ENCODE measurements around the gene SLC6A9. TPM values are rescaled to one million over a fixed set of nuclear protein-coding genes. Genes with fewer than 3 reads are reported as not detected.

Gene SLC6A9
- total RNA-seq, 1 experiment from 2014 or later = 30.1 TPM

GRCh38 chr1:44035726-44036408 lies 4.6 kb upstream of the SLC6A9 start:
- no peaks in the 10 kb centered on the region for H4K20me1 ChIP-seq (ENCODE audit: control insufficient read depth, insufficient read depth, insufficient read length)

More at GRCh38 chr1:44035726-44036408, 4.6 kb upstream of the SLC6A9 start:
- H2BK12ac ChIP-seq (ENCODE audit: insufficient read length, low read depth, low read length) = no peak overlapping the region
- H3K9me3 ChIP-seq (ENCODE audit: control insufficient read depth, low read depth, low read length) = no peaks in the 10 kb centered on the region
- WGBS (ENCODE audit: extremely low coverage, insufficient read length, low lambda C conversion rate) = no CpG with 5 or more reads among the region's 8 CpGs
- no peak overlapping the region for H2BK20ac ChIP-seq (ENCODE audit: low read depth, low read length, poor library complexity, severe bottlenecking)
- H2AFZ ChIP-seq (ENCODE audit: low read length) = no peak overlapping the region
- H3K18ac ChIP-seq (ENCODE audit: insufficient read length, low read depth, low read length) = no peak overlapping the region
- no peak overlapping the region for H3K27ac ChIP-seq (ENCODE audit: insufficient read length, low read depth, low read length)
- DNase-seq = peak; percentile 39
- no peak overlapping the region for H3T11ph ChIP-seq (ENCODE audit: low read length)
- H3K9ac ChIP-seq (ENCODE audit: extremely low read depth, insufficient read length, low read length) = no peak overlapping the region
- no peak overlapping the region for H3K4me3 Mint-ChIP-seq
- H3K27ac Mint-ChIP-seq = peak overlapping the region in 1 of 3 experiments; percentile 24; a peak in 1 of 7 replicates
- H3K56ac ChIP-seq (ENCODE audit: insufficient read length, low read depth, low read length) = no peak overlapping the region
- H3K4me2 ChIP-seq (ENCODE audit: insufficient read depth, insufficient read length, low read length) = no peak overlapping the region
- no peak overlapping the region for H2BK5ac ChIP-seq (ENCODE audit: insufficient read length, low read length)
- H4K5ac ChIP-seq (ENCODE audit: insufficient read length, low read depth, low read length) = no peak overlapping the region
- no peak overlapping the region for H3K23ac ChIP-seq (ENCODE audit: insufficient read length, low read depth, low read length)
- H2AK5ac ChIP-seq (ENCODE audit: insufficient read length, low read length) = no peak overlapping the region
- H3K14ac ChIP-seq (ENCODE audit: insufficient read depth, low read length) = no peak overlapping the region
- no peak overlapping the region for H2BK120ac ChIP-seq (ENCODE audit: low read depth, low read length, poor library complexity, severe bottlenecking)
- no peaks in the 10 kb centered on the region for H3K79me1 ChIP-seq (ENCODE audit: insufficient read depth, low read depth, low read length, poor library complexity, severe bottlenecking)
- no peaks in the 10 kb centered on the region for H3K79me2 ChIP-seq (ENCODE audit: insufficient read depth, low read length)
- no peaks in the 10 kb centered on the region for H3K9me3 Mint-ChIP-seq
- H4K91ac ChIP-seq (ENCODE audit: insufficient read length, low read depth, low read length) = no peak overlapping the region
- TF ChIP-seq CTCF (conservative IDR thresholded peaks at IDR 0.05) = peak; percentile 33; the same call in 2 of the 3 replicates
- no peak overlapping the region for H3K4ac ChIP-seq (ENCODE audit: low read depth, low read length)
- no peak overlapping the region for H4K8ac ChIP-seq (replicated peaks; ENCODE audit: insufficient read length, low read depth, low read length)
- peaks cover 10% of the 10 kb centered on the region for H3K27me3 Mint-ChIP-seq (ENCODE audit: low read depth)
- peaks cover 6% of the 10 kb centered on the region; the same call in 1 of the 2 replicates for H3K4me1 ChIP-seq (ENCODE audit: insufficient read depth, low read length)
- no peak overlapping the region for H2BK15ac ChIP-seq (ENCODE audit: low read depth, low read length)
- no peaks in the 10 kb centered on the region; a peak in 1 of 7 replicates for H3K36me3 Mint-ChIP-seq (ENCODE audit: insufficient read depth in 1 of 3, low read depth in 3 of 3)
- no peaks in the 10 kb centered on the region for H3K27me3 ChIP-seq (ENCODE audit: insufficient read depth, low read length)
- peaks cover 27 to 28% of the 10 kb centered on the region in 2 experiments for H3K4me1 Mint-ChIP-seq
- H3K23me2 ChIP-seq (ENCODE audit: insufficient read length, low read depth, low read length, poor library complexity, severe bottlenecking) = no peaks in the 10 kb centered on the region

Data from H9 (cell line).